GM23338 (cell line): ENCODE measurements around the gene ASGR1.

Source experiments
- EZH2 ChIP-seq: fragments of 200-600 bp; sonication (generic); IDR thresholded peaks from one replicate; pipeline ENCODE4 v1.8.0; 2017; ENCODE audit warnings: antibody characterized with exemption, mild to moderate bottlenecking, low read depth; ENCODE audit not compliant: unreplicated experiment
- EZH2phosphoT487 ChIP-seq: fragments of 200-600 bp; sonication (generic); IDR thresholded peaks from one replicate; pipeline ENCODE4 v1.8.1; 2018; ENCODE audit warnings: antibody characterized with exemption; ENCODE audit not compliant: unreplicated experiment
- JUNB ChIP-seq: IDR thresholded peaks from one replicate; pipeline ENCODE4 v1.6.1; 2016; ENCODE audit warnings: antibody characterized with exemption; ENCODE audit not compliant: unreplicated experiment
- REST ChIP-seq: IDR thresholded peaks from one replicate; pipeline ENCODE4 v1.6.1; 2018; ENCODE audit warnings: antibody characterized with exemption; ENCODE audit not compliant: unreplicated experiment
- TF ChIP-seq, protein P1 (sequence below), 2 experiments: fragments of 200-600 bp in 1 of 2; sonication (generic) in 1 of 2; conservative IDR thresholded peaks; 2 replicates each; pipeline versions ENCODE4 v1.5.1 to v1.6.1; 2016 to 2017; ENCODE audit warnings: antibody characterized with exemption in 2 of 2, low read depth in 2 of 2, mild to moderate bottlenecking in 2 of 2, moderate library complexity in 1 of 2

DNA sequence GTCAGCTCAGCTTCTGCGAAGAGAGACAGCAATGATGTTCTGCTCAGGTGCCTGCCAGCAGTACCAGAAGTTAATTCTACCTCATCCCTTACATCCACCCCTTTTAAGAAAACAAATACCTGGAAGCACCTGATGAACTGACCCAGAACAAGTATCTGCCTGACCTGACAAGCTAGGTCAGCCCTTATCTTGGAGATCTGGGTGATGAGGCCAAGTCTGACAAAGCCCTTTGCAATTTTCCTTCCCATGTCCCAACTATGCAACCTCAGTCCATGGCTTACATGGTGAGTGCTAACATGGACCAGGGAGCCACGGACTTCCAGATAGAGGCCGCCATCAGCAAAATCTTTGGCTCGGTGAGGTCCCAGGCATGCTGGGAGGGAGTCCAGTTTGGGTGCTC is 44.2 kb upstream of the ASGR1 start:
- TF ChIP-seq, protein P1, sequence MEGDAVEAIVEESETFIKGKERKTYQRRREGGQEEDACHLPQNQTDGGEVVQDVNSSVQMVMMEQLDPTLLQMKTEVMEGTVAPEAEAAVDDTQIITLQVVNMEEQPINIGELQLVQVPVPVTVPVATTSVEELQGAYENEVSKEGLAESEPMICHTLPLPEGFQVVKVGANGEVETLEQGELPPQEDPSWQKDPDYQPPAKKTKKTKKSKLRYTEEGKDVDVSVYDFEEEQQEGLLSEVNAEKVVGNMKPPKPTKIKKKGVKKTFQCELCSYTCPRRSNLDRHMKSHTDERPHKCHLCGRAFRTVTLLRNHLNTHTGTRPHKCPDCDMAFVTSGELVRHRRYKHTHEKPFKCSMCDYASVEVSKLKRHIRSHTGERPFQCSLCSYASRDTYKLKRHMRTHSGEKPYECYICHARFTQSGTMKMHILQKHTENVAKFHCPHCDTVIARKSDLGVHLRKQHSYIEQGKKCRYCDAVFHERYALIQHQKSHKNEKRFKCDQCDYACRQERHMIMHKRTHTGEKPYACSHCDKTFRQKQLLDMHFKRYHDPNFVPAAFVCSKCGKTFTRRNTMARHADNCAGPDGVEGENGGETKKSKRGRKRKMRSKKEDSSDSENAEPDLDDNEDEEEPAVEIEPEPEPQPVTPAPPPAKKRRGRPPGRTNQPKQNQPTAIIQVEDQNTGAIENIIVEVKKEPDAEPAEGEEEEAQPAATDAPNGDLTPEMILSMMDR (conservative IDR thresholded peaks at IDR 0.05; ENCODE audit: low read depth in 2 of 2) = no peak
- TF ChIP-seq REST (no peak), JUNB (no peak), EZH2 (no peak), EZH2phosphoT487 (no peak)
